GM18519 (cell line): Measurements from ENCODE around the gene CXCL8.

Experiments
- ATAC-seq: cut with Tn5 transposase; IDR thresholded peaks from one replicate; pipeline ENCODE4 v1.9.1; 2021; ENCODE audit warnings: mild to moderate bottlenecking, moderate library complexity; ENCODE audit not compliant: unreplicated experiment, low FRiP score

The CXCL8 gene

GRCh38 chr4:73788411-73788810 is 48.0 kb downstream of the CXCL8 start:
- no peak for ATAC-seq
